Natural killer cell (primary cell): Measurements from ENCODE around the gene TAF8. TPM values are rescaled to one million over a fixed set of nuclear protein-coding genes. Genes with fewer than 3 reads are reported as not detected.

Source experiments
- ATAC-seq, 3 donors: fragments of 150-1000 bp in 2 of 3; fragments of 200-7000 bp in 1 of 3; cut with Tn5 transposase; 1 replicate in 1 of 3; 2 replicates in 2 of 3; pipeline ENCODE4 v1.10.0; 2021; ENCODE audit warnings: mild to moderate bottlenecking in 2 of 3, moderate library complexity in 2 of 3
- DNase-seq, 2 donors: peaks; one replicate each; pipeline versions ENCODE4 v3.0.0 to v3.0.0-alpha.2; 2013 to 2021; ENCODE audit warnings: mixed read lengths in 1 of 2
- H3K27ac ChIP-seq: one replicate; pipeline ENCODE4 v1.5.1; 2013; ENCODE audit warnings: mild to moderate bottlenecking, low read length
- H3K27me3 ChIP-seq: one replicate; pipeline ENCODE4 v1.6.1; 2013; ENCODE audit warnings: low read length; ENCODE audit not compliant: control insufficient read depth, insufficient read depth
- H3K36me3 ChIP-seq: one replicate; pipeline ENCODE4 v1.6.1; 2013; ENCODE audit warnings: low read length; ENCODE audit not compliant: control insufficient read depth, insufficient read depth
- H3K4me1 ChIP-seq: one replicate; pipeline ENCODE4 v1.6.1; 2013; ENCODE audit warnings: low read length; ENCODE audit not compliant: control insufficient read depth, insufficient read depth
- H3K4me3 ChIP-seq: one replicate; pipeline ENCODE4 v1.5.1; 2013; ENCODE audit warnings: low read length
- H3K9me3 ChIP-seq: one replicate; pipeline ENCODE4 v1.6.1; 2013; ENCODE audit warnings: low read length; ENCODE audit not compliant: control insufficient read depth, insufficient read depth
- H3K27ac Mint-ChIP-seq, 2 donors: one replicate each; pipeline ENCODE4 v1.8.0; 2022; ENCODE audit warnings: mild to moderate bottlenecking in 2 of 2, mixed read lengths in 2 of 2, moderate library complexity in 1 of 2
- H3K27me3 Mint-ChIP-seq, 2 donors: one replicate each; pipeline ENCODE4 v1.8.0; 2022; ENCODE audit warnings: low read depth in 2 of 2, mixed read lengths in 2 of 2
- H3K36me3 Mint-ChIP-seq: one replicate; pipeline ENCODE4 v1.8.0; 2022; ENCODE audit warnings: mixed read lengths
- H3K4me1 Mint-ChIP-seq, 2 donors: one replicate each; pipeline ENCODE4 v1.8.0; 2022; ENCODE audit warnings: mixed read lengths in 2 of 2
- H3K4me3 Mint-ChIP-seq: one replicate; pipeline ENCODE4 v1.8.0; 2022; ENCODE audit warnings: mild to moderate bottlenecking, moderate library complexity, mixed read lengths
- H3K9me3 Mint-ChIP-seq, 2 donors: one replicate each; pipeline ENCODE4 v1.8.0; 2022; ENCODE audit warnings: mixed read lengths in 2 of 2
- CTCF ChIP-seq: fragments of 200-600 bp; IDR thresholded peaks from one replicate; pipeline ENCODE4 v1.8.0; 2022; ENCODE audit warnings: antibody characterized with exemption
- WGBS: methylation state at CpG from one replicate; pipeline ENCODE4 v1.1.7; 2013; ENCODE audit warnings: missing lambda C conversion rate; ENCODE audit not compliant: insufficient coverage; 5-methylcytosine and 5-hydroxymethylcytosine counted together
- intact Hi-C: fragments of 100-400 bp; cut with micrococcal nuclease; formaldehyde crosslinking; loops from one replicate; pipeline ENCODE4 v1.14.2; 2022
- total RNA-seq, 4 donors: library from RNA; stranded (reverse); fragments of 120-200 nt in 1 of 4; gene quantifications; one replicate each; pipeline versions ENCODE4 v1.2.3 to v1.2.4, GENCODE V29; 2013 to 2022

Gene TAF8
- total RNA-seq, 3 donors from 2014 or later (not counting 1 experiment from before 2014, with no cell fraction given) = 38.4 to 54.2 (median 47.5) TPM

GRCh38 chr6:42051268-42051653 lies 937 bp downstream of the TAF8 start:
- DNase-seq = peak in 1 of 2 donors; percentile 30
- Histone ChIP-seq H3K9me3 (no peaks in the 10 kb centered on the region), H3K27ac (peak overlapping the region; percentile 91), H3K4me3 (peak overlapping the region; percentile 95), H3K27me3 (no peaks in the 10 kb centered on the region), H3K36me3 (peaks cover 23% of the 10 kb centered on the region), H3K4me1 (peaks cover 35% of the 10 kb centered on the region)
- Mint-ChIP-seq H3K4me3 (peak overlapping the region; percentile 98), H3K9me3 (no peaks in the 10 kb centered on the region), H3K27me3 (no peaks in the 10 kb centered on the region), H3K36me3 (peaks cover 5% of the 10 kb centered on the region), H3K4me1 (peaks cover 40 to 57% of the 10 kb centered on the region in 2 donors), H3K27ac (peak overlapping the region; percentile 87 to 97)
- intact Hi-C loops = no loop called here
- WGBS = 45% methylated on average over 8 of the region's 8 CpGs
- no peak for TF ChIP-seq CTCF
- ATAC-seq = no peak

GRCh38 chr6:42053601-42054000 lies 3.3 kb downstream of the TAF8 start:
- Histone ChIP-seq H3K27me3 (no peaks in the 10 kb centered on the region), H3K36me3 (peaks cover 41% of the 10 kb centered on the region), H3K9me3 (no peaks in the 10 kb centered on the region), H3K27ac (no peak overlapping the region), H3K4me1 (peaks cover 22% of the 10 kb centered on the region), H3K4me3 (no peak overlapping the region)
- Mint-ChIP-seq H3K27ac (peak overlapping the region in 1 of 2 donors; percentile 21), H3K4me3 (no peak overlapping the region), H3K27me3 (no peaks in the 10 kb centered on the region), H3K36me3 (peaks cover 12% of the 10 kb centered on the region), H3K4me1 (peaks cover 22 to 34% of the 10 kb centered on the region in 2 donors), H3K9me3 (no peaks in the 10 kb centered on the region)
- DNase-seq = no peak
- ATAC-seq = no peak
- TF ChIP-seq CTCF = no peak
- intact Hi-C loops = no loop called here

- no peaks in the 10 kb centered on the region for H3K4me1 ChIP-seq
- peaks cover 71% of the 10 kb centered on the region for H3K36me3 ChIP-seq
- Mint-ChIP-seq H3K4me1 (no peaks in the 10 kb centered on the region), H3K27me3 (no peaks in the 10 kb centered on the region), H3K4me3 (no peak overlapping the region), H3K27ac (peak overlapping the region in 1 of 2 donors; percentile 18), H3K9me3 (no peaks in the 10 kb centered on the region), H3K36me3 (peaks cover 20% of the 10 kb centered on the region)
- DNase-seq (no peak), ATAC-seq (no peak)
- no peaks in the 10 kb centered on the region for H3K27me3 ChIP-seq
- WGBS = 100% methylated on average over 5 of the region's 5 CpGs
- no peak overlapping the region for H3K27ac ChIP-seq
- TF ChIP-seq CTCF = no peak
- no peak overlapping the region for H3K4me3 ChIP-seq
- H3K9me3 ChIP-seq = no peaks in the 10 kb centered on the region
- intact Hi-C loops = no loop called here
These were observed 9.4 kb downstream of the TAF8 start for GRCh38 chr6:42059743-42060142.

GRCh38 chr6:42066156-42066675 lies 15.9 kb downstream of the TAF8 start:
- no peak overlapping the region for H3K4me3 ChIP-seq
- Mint-ChIP-seq H3K36me3 (peaks cover 7% of the 10 kb centered on the region), H3K27me3 (no peaks in the 10 kb centered on the region), H3K9me3 (no peaks in the 10 kb centered on the region), H3K27ac (no peak overlapping the region), H3K4me3 (no peak overlapping the region), H3K4me1 (no peaks in the 10 kb centered on the region)
- H3K27ac ChIP-seq = no peak overlapping the region
- no peaks in the 10 kb centered on the region for H3K27me3 ChIP-seq
- 98% methylated on average over 13 of the region's 13 CpGs for whole genome bisulfite sequencing
- H3K9me3 ChIP-seq = no peaks in the 10 kb centered on the region
- intact Hi-C loops = no loop called here
- peaks cover 70% of the 10 kb centered on the region for H3K36me3 ChIP-seq
- no peak for DNase-seq
- TF ChIP-seq CTCF = no peak
- ATAC-seq = no peak
- H3K4me1 ChIP-seq = no peaks in the 10 kb centered on the region
